ENCODE measurements around the gene MESP1.

Gene MESP1

GRCh38 chr15:89781891-89782618 is 31.0 kb upstream of the MESP1 start:
- in situ Hi-C loops (cut with MboI; ENCODE audit: low sequenced_read_pairs): no loop called here

GRCh38 chr15:89781055-89781454 is 30.0 kb upstream of the MESP1 start:
- in situ Hi-C loops (cut with MboI; ENCODE audit: low sequenced_read_pairs): no loop called here

- in situ Hi-C loops (cut with MboI; ENCODE audit: low sequenced_read_pairs): no loop called here
Observed at GRCh38 chr15:89780601-89781000, 29.6 kb upstream of the MESP1 start.

- in situ Hi-C loops (cut with MboI; ENCODE audit: low sequenced_read_pairs): no loop called here
Observed at GRCh38 chr15:89778861-89779260, 27.8 kb upstream of the MESP1 start.

GRCh38 chr15:89777782-89778380 is 26.8 kb upstream of the MESP1 start:
- in situ Hi-C loops (cut with MboI; ENCODE audit: low sequenced_read_pairs): no loop called here

- in situ Hi-C loops (cut with MboI; ENCODE audit: low sequenced_read_pairs): no loop called here
Observed at GRCh38 chr15:89777073-89777751, 26.2 kb upstream of the MESP1 start.

- in situ Hi-C loops (cut with MboI; ENCODE audit: low sequenced_read_pairs): no loop called here
Observed at GRCh38 chr15:89776274-89777072, 25.4 kb upstream of the MESP1 start, which contains the start of gene MESP2. TSS of gene MESP2 (plus strand) at chr15:89776332. CDS start at chr15:89776358, 26 bp downstream.

GRCh38 chr15:89775815-89776214 is 24.8 kb upstream of the MESP1 start:
- in situ Hi-C loops (cut with MboI; ENCODE audit: low sequenced_read_pairs): no loop called here

GRCh38 chr15:89774492-89774891 is 23.4 kb upstream of the MESP1 start:
- in situ Hi-C loops (cut with MboI; ENCODE audit: low sequenced_read_pairs): loop anchor here (25.0 kb wide), 1 partner anchor 88 kb away; no protein-coding TSS in a partner anchor

GRCh38 chr15:89772932-89773583 is 22.0 kb upstream of the MESP1 start:
- in situ Hi-C loops (cut with MboI; ENCODE audit: low sequenced_read_pairs): loop anchor here (25.0 kb wide), 1 partner anchor 89 kb away; no protein-coding TSS in a partner anchor

- in situ Hi-C loops (cut with MboI; ENCODE audit: low sequenced_read_pairs): loop anchor here (25.0 kb wide), 1 partner anchor 92 kb away; no protein-coding TSS in a partner anchor
Observed at GRCh38 chr15:89770041-89770440, 19.0 kb upstream of the MESP1 start.

- in situ Hi-C loops (cut with MboI; ENCODE audit: low sequenced_read_pairs): loop anchor here (25.0 kb wide), 1 partner anchor 93 kb away; no protein-coding TSS in a partner anchor
Observed at GRCh38 chr15:89769366-89769765, 18.3 kb upstream of the MESP1 start.

- in situ Hi-C loops (cut with MboI; ENCODE audit: low sequenced_read_pairs): loop anchor here (25.0 kb wide), 1 partner anchor 94 kb away; no protein-coding TSS in a partner anchor
Observed at GRCh38 chr15:89768071-89768500, 17.0 kb upstream of the MESP1 start.

GRCh38 chr15:89767411-89767915 is 16.4 kb upstream of the MESP1 start:
- in situ Hi-C loops (cut with MboI; ENCODE audit: low sequenced_read_pairs): loop anchor here (25.0 kb wide), 1 partner anchor 95 kb away; no protein-coding TSS in a partner anchor

GRCh38 chr15:89766357-89767311 is 15.6 kb upstream of the MESP1 start:
- in situ Hi-C loops (cut with MboI; ENCODE audit: low sequenced_read_pairs): loop anchor here (25.0 kb wide), 1 partner anchor 96 kb away; no protein-coding TSS in a partner anchor

GRCh38 chr15:89765694-89766093 is 14.6 kb upstream of the MESP1 start:
- in situ Hi-C loops (cut with MboI; ENCODE audit: low sequenced_read_pairs): loop anchor here (25.0 kb wide), 1 partner anchor 97 kb away; no protein-coding TSS in a partner anchor

- in situ Hi-C loops (cut with MboI; ENCODE audit: low sequenced_read_pairs): loop anchor here (25.0 kb wide), 1 partner anchor 100 kb away; no protein-coding TSS in a partner anchor
Observed at GRCh38 chr15:89761929-89762328, 10.9 kb upstream of the MESP1 start.
